CD4-positive, alpha-beta T cell treated with Interleukin-4 for 1 hour (primary cell): ENCODE measurements around the gene A2ML1.
"Not testable (repeated sequence)": the region's sequence is repeated elsewhere in the genome, so short reads cannot be mapped to it uniquely, and the experiment has no call there.

Experiments used
- DNase-seq, 2 donors: peaks; one replicate each; pipeline ENCODE4 v3.0.0-alpha.2; 2020 to 2022

The A2ML1 gene

DNA sequence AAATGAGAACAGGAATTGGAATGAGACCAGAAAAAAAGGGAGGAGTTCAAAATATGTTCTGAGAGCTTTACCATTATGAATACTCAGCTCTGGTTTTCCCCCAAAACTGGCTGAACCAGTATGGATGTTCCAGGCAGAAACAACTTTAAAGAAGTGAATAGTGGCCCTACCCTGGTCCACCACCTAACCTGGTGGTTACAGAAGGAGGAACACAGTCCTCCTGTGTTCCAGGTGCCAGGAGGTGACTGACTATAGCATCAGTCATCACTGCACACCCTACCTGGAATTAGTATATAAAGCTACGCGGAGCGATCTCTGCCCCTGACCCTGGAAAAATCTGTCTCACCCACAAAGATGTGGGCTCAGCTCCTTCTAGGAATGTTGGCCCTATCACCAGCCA lies at the start of gene A2ML1:
Gene A2ML1 (plus strand): TSS at position 324 of the 400 bp plus-strand sequence. CDS start 31 bp downstream, at position 355.
- DNase-seq: no peak

DNA sequence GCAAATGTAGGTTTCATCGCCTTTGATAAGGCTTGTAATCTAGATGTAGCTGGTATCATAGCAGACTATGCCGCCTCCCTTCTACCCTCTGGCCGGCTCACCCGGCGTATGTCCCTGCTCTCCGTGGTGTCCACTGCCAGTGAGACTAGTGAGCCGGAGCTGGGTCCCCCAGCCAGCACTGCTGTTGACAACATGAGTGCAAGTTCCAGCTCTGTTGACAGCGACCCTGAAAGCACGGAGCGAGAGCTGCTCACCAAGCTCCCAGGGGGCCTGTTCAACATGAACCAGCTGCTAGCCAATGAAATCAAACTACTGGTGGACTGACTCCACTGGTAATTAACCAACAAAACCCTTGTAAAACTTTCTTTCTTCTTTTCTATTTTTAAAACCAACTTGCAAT lies 49.0 kb upstream of the A2ML1 start:
- no peak for DNase-seq

DNA sequence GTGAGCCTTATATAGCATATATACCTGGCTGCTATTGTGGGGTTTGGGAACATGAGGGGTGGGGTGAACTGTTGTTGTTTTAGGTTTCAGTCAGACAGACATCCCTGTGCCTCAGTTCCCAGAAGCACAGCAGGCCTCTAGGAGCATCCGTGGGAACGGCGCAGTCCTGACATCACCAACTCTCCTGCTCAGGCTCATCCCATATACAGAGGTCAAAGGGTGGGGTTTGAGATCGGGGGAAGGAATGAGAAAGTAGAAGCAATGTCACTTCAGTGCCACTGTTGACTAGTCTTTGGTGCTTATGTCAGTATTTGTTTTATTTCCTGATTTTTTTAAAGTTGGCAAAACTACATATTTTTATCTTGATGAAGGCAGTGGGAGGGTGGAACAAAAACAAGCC lies 43.1 kb upstream of the A2ML1 start:
- DNase-seq: no peak

DNA sequence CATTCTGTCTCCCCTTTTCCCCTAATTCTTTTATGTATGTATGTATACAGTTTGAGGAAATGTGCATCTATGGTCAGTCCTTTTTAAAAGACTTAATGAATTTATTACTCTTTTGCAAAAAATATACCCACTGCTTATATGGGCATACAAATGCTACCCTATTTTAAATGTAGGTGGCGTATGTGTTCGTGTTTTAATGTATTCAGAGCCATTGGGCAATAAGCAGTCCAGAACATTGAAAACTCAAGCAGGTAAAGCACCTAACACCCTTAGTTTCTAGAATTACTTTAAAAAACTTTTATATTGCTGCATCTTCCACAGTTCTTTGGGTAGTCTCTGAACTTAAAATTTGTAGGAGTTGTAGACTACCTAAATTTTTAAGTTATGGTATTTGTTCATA lies 42.6 kb upstream of the A2ML1 start:
- DNase-seq: no peak

DNA sequence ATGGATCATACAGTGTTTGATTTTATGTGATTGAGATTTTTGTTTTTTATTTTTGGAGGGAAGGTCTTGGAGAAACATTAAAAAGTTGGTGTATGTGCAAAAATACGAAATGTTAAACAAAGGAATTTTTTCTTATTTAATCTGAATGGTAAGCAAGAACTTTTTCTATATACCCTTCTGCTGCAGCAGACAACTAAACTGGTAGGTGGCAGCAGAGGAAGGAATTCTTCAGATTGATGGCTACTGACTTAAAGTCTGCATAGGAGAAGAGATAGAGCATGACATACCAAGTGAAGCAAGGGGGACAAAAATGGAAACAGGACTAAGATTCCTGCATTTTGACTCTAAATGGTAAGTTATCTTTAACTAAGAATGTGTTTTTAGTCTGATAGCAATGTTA lies 42.0 kb upstream of the A2ML1 start:
- peak in 1 of 2 donors; percentile 14 for DNase-seq

DNA sequence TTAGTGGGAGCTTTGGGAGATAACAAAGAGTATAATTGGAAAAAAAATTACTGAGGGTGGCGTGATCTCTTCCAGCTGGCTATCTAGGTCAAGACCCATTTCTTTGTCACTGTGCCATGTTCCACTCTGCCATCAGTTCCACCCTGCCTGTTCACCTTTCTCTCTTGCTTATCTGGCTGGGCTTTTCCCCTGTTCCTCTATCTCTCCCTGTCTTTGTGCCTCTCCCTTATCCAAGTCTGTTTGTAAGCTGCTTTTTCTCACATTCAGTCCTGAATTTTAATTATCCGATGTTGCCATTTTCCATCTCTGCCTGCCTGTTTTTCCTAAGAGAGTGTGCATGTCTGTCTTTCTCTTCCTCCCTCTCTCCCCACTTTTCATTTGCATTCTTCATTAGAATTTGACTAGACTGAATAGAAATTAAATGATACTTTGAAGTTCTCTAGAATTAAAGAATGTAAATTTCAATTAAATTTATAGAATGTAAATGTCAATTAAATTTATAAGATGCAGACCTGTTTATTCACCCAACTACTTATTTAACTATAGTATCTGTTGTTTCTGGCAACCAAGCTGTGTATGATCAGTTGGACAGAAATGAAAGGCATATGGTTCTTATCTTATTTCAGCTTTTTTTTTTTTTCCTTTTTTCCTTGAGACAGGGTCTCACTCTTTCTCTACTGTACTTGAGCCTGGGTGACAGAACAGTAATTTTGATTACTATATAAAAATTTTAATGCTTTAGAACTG lies 40.9 kb upstream of the A2ML1 start:
- DNase-seq: no peak

DNA sequence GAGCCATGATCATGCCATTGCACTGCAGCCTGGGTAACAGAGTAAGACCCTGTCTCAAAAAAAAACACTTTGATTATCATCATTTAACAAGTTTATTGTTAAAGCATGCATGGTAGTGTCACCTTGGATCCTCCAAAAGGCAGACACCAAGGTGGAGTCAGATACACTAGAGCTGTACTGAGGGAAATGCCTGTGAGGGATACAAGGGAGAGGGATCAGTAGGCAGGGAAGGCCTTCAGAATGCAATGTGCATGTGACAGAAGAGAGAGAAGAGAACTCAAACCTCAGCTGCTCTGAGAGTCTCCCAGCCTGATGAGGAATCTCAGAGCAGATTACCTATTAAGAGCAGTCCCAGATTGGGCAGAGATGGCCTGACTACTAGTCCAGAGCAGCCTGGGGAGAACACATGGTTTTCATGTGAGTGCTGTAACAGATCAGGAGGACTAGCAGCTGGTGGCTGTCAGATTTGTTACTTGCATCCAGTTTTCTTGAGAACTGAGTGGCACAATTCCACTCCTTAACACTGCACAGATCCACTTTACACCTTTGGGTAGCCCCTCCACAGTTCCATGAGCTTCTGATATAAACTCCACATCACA lies 38.0 kb upstream of the A2ML1 start:
- DNase-seq: no peak

DNA sequence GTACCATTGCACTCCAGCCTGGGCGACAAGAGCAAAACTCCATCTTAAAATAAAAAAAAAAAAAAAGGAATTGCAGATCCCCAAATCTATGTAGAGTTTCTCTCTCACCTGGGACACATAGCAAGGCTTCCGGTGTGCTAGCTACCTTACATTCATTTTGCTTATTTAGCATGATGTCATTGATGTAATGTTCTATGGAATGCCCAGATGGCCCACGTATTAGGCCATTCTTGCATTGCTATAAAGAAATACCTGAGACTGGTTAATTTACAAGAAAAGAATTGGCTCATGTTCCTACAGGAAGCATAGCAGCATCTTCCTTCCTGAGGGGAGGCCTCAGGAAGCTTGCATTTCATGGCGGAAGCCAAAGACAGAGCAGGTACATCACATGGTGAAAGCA lies 36.9 kb upstream of the A2ML1 start:
- no peak for DNase-seq

DNA sequence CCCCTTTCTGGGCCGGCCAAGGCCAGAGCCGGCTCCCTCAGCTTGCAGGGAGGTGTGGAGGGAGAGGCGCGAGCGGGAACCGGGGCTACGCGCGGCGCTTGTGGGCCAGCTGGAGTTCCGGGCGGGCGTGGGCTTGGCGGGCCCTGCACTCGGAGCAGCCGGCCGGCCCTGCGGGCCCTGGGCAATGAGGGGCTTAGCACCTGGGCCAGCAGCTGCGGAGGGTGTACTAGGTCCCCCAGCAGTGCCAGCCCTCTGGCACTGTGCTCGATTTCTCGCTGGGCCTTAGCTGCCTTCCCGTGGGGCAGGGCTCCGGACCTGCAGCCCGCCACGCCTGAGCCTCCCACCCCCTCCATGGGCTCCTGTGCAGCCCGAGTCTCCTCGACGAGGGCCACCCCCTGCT lies 35.2 kb upstream of the A2ML1 start:
- DNase-seq: not testable (repeated sequence)

DNA sequence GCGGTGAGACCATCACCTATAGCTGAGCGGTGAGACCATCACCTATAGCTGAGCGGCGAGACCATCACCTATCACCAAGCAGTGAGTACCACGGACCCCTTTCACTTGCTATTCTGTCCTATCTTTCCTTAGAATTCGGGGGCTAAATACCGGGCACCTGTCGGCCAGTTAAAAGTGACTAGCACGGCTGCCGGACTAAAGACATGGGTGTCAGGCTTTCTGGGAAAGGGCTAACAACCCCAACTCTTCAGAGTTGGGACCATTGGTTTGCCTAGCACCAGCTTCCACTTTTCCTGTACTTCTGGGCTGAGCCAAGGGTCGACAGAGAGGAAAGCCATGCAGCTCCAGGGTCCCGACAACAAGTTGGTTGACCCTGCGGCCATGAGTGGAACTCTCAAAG lies 33.7 kb upstream of the A2ML1 start:
- DNase-seq: not testable (repeated sequence)

DNA sequence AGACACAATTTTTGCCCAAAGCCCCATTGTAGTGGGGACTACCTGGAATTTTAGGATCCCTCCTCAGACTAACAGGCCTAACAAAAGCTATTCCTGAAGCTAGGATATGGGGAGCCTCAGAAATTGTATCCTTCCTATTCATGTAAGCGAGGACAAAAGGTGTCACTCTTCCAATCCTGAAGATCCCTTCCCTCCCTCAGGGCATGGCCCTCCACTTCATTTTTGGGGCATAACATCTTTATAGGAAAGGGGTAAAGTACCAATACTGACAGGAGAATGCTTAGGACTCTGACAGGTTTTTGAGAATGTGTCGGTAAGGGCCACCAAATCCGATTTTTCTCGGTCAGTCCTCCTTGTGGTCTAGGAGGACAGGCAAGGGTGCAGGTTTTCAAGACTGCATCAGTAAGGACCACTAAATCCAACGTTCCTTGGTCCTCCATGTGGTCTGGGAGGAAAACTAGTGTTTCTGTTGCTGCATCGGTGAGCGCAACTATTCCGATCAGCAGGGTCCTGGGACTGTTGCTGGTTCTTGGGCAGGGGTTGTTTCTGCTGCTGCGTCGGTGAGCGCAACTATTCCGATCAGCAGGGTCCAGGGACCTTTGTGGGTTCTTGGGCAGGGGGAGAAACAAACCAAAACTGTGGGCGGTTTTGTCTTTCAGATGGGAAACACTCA lies 32.9 kb upstream of the A2ML1 start:
- DNase-seq: not testable (repeated sequence)

DNA sequence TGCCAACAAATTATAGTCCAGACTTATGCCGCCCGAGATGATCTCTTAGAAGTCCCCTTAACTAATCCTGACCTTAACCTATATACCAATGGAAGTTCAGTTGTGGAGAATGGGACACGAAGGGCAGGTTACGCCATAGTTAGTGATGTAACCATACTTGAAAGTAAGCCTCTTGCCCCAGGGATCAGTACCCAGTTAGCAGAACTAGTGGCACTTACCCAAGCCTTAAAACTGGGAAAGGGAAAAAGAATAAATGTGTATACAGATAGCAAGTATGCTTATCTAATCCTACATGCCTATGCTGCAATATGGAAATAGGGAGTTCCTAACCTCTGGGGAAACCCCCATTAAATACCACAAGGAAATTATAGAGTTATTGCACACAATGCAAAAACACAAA lies 29.2 kb upstream of the A2ML1 start:
- not testable (repeated sequence) for DNase-seq

DNA sequence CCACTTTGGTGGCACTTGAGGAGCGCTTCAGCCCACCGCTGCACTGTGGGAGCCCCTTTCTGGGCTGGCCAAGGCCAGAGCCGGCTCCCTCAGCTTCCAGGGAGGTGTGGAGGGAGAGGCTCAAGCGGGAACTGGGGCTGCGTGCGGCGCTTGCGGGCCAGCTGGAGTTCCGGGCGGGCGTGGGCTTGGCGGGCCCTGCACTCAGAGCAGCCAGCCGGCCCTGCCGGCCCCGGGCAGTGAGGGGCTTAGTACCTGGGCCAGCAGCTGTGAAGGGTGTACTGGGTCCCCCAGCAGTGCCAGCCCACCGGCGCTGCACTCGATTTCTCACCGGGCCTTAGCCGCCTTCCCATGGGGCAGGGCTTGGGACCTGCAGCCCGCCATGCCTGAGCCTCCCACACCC lies 27.8 kb upstream of the A2ML1 start:
- not testable (repeated sequence) for DNase-seq

DNA sequence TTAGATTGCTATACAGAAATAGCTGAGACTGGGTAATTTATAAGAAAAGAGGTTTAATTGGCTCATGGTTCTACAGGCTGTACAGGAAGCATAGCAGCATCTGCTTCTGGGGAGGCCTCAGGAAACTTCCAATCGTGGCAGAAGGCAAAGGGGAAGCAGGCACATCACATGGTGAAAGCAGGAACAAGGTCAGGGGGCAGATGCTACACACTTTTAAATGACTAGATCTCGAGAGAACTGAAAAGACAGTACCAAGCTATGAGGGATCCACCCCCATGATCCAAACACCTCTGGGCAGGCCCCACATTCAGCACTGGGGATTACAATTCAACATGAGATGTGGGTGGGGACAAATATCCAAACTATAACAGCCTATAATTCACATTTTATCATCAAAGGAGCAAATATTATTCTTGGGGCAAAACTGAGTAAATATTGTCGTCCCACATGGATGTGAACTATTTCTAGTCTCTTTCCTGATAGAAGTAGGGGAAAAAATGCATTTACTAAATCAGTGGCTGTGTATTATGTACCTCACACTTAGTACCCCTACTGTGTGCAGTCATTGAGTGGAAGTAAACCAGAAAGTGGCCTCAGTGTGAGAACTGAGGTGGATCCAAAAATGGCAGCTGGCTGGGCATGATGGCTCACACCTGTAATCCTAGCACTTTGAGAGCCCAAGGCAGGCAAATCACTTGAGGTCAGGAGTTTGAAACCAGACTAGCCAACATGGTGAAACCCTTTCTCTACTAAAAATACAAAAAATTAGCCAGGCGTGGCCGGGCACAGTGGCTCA lies 25.4 kb upstream of the A2ML1 start:
- no peak for DNase-seq

DNA sequence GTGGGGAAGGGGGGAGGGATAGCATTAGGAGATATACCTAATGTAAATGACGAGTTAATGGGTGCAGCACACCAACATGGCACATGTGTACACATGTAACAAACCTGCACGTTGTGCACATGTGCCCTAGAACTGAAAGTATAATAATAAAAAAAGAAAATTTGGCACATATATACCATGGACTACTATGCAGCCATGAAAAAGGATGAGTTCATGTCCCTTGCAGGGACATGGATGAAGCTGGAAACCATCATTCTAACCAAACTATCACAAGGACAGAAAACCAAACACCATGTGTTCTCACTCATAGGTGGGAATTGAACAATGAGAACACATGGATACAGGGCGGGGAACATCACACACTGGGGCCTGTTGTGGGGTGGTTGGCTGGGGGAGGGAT lies 21.2 kb upstream of the A2ML1 start:
- DNase-seq: not testable (repeated sequence)

DNA sequence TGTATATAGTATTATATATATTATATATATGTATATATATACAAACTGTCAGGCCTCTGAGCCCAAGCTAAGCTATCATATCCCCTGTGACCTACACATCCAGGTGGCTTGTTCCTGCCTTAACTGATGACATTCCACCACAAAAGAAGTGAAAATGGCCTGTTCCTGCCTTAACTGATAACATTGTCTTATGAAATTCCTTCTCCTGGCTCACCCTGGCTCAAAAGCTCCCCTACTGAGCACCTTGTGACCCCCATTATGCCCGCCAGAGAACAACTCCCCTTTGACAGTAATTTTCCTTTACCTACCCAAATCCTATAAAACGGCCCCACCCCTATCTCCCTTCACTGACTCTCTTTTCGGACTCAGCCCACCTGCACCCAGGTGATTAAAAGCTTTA lies 17.6 kb upstream of the A2ML1 start:
- not testable (repeated sequence) for DNase-seq

DNA sequence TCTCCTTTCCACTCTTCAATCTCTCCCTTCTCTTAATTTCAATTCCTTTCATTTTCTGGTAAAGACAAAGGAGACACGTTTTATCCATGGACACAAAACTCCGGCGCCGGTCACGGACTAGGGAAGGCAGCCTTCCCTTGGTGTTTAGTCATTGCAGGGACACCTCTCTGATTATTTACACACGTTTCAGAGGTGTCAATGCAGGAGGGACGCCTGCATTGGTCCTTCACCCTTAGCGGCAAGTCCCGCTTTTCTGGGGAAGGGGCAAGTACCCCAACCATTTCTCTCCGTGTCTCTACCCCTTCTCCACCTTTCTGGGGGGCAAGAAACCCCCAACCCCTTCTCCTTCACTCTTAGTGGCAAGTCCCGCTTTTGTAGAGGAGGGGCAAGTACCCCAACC lies 16.9 kb upstream of the A2ML1 start:
- DNase-seq: not testable (repeated sequence)

DNA sequence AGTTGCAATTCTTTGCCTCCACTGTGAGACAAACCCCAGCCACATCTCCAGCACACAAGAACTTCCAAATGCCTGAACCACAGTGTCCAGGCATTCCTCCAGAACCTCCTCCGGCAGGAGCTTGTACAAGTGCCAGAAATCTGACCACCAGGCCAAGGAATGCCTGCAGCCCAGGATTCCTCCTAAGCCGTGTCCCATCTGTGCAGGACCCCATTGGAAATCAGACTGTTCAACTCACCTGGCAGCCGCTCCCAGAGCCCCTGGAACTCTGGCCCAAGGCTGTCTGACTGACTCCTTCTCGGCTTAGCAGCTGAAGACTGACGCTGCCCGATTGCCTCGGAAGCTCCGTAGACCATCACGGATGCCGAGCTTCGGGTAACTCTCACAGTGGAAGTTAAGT lies 15.3 kb upstream of the A2ML1 start:
- not testable (repeated sequence) for DNase-seq

DNA sequence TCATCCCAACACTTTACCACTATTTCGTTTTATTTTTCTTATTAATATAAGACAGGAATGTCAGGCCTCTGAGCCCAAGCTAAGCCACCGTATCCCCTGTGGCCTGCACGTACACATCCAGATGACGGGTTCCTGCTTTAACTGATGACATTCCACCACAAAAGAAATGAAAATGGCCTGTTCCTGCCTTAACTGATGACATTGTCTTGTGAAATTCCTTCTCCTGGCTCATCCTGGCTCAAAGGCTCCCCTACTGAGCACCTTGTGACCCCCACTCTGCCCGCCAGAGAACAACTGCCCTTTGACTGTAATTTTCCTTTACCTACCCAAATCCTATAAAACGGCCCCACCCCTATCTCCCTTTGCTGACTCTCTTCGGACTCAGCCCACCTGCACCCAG lies 12.3 kb upstream of the A2ML1 start:
- DNase-seq: not testable (repeated sequence)

DNA sequence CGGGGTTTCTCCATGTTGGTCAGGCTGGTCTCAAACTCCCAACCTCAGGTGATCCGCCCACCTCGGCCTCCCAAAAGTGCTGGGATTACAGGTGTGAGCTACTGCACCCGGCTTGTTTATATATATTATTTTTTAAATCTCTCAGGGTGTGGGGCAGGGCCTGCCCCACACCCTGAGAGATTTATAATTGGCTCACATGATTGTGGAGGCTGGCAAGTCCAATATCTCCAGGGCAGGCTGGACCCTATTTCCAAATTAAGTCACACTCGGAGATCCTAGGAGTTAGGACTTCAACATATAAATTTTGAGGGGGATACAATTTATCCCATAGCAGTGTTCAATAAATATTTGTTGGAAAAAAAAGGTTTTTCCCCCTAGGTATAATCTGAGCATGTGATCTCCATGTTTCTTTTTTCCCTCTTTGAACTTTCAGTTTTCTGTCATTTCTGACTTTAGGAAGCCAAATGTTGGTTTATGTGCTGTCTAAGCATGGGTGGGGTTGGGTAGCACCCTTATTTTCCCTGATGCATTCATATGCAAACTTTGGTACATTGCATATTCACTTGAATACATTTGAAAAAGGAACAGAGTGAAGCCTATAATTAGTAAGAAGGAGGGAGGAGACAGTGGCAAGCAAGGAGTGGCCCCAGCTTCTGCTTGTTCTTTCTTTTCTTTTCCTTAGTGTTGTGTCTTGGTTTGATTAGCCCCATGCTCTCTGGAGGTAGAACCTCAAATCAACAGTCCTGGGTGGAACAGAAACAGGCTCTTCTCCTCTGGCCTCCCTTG lies 8.7 kb upstream of the A2ML1 start:
- no peak for DNase-seq

DNA sequence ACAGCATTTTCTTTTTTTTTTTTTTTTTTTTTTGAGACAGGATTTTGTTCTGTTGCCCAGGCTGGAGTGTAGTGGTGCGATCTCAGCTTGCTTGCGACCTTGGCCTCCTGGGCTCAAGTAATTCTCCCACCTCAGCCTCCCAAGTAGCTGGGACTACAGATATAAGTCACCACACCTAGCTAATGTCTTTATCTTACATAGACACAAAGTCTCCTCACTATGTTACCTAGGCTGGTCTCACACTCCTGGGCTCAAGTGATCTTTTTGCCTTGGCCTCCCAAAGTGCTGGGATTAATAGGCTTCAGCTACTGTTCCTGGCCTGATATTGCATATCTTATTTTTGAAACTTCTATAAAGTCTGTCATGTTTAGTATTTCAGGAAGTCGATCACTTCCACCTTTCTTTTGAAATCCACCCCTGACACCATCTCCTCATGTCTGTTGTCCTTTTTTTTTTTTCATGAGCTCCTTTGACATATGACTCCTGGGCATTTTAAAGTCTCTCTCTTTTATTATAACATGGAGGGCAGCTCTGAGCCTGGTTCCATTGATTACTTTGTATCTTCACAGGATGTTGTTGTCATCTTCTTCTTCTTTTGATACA lies 5.9 kb upstream of the A2ML1 start:
- no peak for DNase-seq

DNA sequence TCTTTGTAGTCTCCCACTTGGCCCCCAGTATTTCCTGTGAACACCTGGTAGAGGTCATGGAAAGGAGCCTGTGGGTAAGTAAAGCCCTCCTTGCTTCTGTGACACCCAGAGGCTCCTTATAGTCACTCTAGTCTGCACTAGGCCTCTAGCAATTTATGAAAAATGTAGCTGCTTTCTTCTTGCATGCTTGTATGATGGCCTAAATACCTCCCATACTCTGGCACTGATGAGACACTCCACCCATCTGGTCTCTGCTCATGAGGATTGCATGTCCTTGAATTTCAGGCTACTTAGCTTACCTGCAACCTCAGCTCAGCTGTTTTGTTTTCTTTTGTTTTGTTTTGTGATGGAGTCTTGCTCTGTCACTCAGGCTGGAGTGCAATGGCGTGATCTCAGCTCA lies 4.6 kb upstream of the A2ML1 start:
- no peak for DNase-seq
